Globus pallidus (tissue), 1 donor: ENCODE data around the gene HNRNPUL1.

Experiments used
- DNase-seq: peaks from one replicate; pipeline ENCODE4 v3.0.0-alpha.2; 2015; ENCODE audit warnings: low spot score

HNRNPUL1 gene

GRCh38 chr19:41353466-41354342 is 89.5 kb downstream of the HNRNPUL1 start, which contains the start of gene TGFB1:
TSS of gene TGFB1 (minus strand) at chr19:41353922. CDS start at chr19:41353044, 878 bp downstream.
- DNase-seq: peak; percentile 62

- DNase-seq: no peak
Measured at GRCh38 chr19:41354343-41354953, 90.3 kb downstream of the HNRNPUL1 start.

GRCh38 chr19:41355035-41355434 is 90.9 kb downstream of the HNRNPUL1 start:
- no peak for DNase-seq

GRCh38 chr19:41355802-41356201 is 91.6 kb downstream of the HNRNPUL1 start:
- no peak for DNase-seq

DNA sequence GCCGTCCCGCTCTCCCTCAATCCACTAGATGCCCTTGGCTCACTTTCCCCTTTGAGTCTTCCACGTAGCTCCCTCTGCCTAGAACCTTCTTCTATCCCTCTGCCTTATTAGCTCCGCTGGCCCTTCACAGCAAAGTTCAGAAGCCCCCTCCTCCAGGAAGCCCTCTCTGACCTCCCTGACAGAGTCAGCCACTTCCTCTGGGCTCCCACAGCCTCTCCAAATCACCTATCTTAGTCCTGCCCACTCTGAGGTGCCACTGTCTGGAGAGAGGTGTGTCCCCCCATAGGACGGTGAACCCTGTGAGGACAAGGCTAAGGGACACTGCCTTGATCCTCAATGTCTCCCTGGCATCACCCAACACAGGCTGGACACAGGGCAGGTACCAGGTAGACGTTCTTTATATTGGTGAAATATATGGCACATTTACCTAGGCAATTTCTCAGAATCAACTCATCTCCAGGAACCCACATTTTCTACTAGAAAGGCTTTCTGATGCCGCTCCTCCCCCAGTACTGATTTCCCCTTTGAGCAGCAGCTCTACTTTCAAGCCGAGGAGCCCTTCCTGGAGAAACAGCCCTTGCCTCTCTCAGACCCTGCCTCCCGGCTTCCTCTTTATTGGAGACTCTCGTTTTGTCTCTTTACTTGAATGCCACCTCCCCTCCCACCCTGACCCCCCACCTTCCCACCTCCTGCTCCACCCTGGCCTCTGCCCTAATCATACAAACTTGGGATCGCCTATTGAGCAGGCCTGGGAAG is 93.0 kb downstream of the HNRNPUL1 start:
- no peak for DNase-seq
